Effector memory CD8-positive, alpha-beta T cell (primary cell): Measurements from ENCODE around the gene PPP1CB.

Experiments used
- ATAC-seq: fragments of 150-1000 bp; cut with Tn5 transposase; replicated peaks from 2 replicates; pipeline ENCODE4 v1.10.0; 2021; ENCODE audit warnings: mild to moderate bottlenecking, moderate library complexity
- DNase-seq, 3 experiments: peaks; one replicate each; pipeline ENCODE4 v3.0.0; 2021
- H3K27ac Mint-ChIP-seq, 2 donors: one replicate each; pipeline ENCODE4 v1.8.0; 2022; ENCODE audit warnings: mild to moderate bottlenecking in 2 of 2, mixed read lengths in 2 of 2, moderate library complexity in 2 of 2
- H3K27me3 Mint-ChIP-seq, 2 donors: one replicate each; pipeline ENCODE4 v1.8.0; 2022; ENCODE audit warnings: mixed read lengths in 2 of 2
- H3K36me3 Mint-ChIP-seq: one replicate; pipeline ENCODE4 v1.8.0; 2022; ENCODE audit warnings: mild to moderate bottlenecking, moderate library complexity, mixed read lengths; ENCODE audit not compliant: insufficient read depth
- H3K4me1 Mint-ChIP-seq, 2 donors: one replicate each; pipeline ENCODE4 v1.8.0; 2022; ENCODE audit warnings: low read depth in 2 of 2, mixed read lengths in 2 of 2
- H3K4me3 Mint-ChIP-seq, 2 donors: one replicate each; pipeline ENCODE4 v1.8.0; 2022; ENCODE audit warnings: mild to moderate bottlenecking in 2 of 2, mixed read lengths in 2 of 2, moderate library complexity in 2 of 2
- H3K9me3 Mint-ChIP-seq, 2 donors: one replicate each; pipeline ENCODE4 v1.8.0; 2022; ENCODE audit warnings: mixed read lengths in 2 of 2

Gene PPP1CB

DNA sequence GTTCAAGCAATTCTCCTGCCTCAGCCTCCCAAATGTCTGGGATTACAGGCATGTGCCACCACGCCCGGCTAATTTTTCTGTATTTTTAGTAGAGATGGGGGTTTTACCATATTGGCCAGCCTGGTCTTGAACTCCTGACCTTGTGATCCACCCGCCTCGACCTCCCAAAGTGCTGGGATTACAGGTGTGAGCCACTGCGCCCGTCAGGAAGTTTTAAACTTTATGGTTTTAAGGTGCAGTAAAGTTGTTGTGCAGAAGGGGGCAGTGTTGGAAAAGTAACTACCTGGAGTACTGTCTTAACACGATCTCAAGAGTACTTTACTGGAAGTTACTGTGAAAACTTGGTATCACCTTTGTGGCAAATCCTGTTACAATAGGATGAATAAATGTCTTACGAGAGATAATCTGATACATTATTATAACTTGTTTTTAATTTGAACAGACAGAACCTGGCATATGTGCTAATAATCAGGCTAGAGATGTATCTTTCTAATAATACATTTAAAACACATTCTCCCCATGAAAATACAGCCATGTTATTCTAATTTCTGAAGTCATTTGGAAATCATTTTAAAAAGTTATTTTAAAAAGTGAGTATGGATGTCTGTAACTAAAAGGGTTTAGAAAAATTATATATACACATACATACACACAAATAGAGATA, 69.8 kb downstream of the PPP1CB start:
- H3K36me3 Mint-ChIP-seq, result peaks cover 3% of the 10 kb centered on the region

DNA sequence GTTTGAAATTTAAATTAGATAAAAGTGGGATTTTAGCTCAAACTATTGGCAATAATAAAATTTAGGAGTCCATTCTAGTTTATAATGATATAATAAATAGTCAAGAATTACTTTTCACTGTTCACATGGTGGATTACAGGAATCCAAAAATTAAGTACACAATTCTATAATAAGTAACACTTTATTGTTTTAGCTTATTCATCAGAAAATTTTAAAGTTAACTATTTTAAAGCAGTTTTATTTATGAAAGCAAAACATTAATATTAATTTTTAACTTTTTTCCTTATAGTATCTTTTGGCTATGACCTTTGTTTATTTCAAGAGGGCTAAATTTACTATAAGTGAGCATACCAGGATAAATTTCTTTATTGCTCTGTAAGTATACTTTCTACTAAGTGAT, 70.4 kb downstream of the PPP1CB start:
- Mint-ChIP-seq H3K27me3 (no peaks in the 10 kb centered on the region), H3K9me3 (no peaks in the 10 kb centered on the region), H3K27ac (no peak overlapping the region), H3K4me3 (no peak overlapping the region), H3K36me3 (peaks cover 3% of the 10 kb centered on the region), H3K4me1 (no peaks in the 10 kb centered on the region)
- DNase-seq (no peak), ATAC-seq (no peak)

More for the DNA sequence above, 69.8 kb downstream of the PPP1CB start:
- ATAC-seq (peak; percentile 87), DNase-seq (peak; percentile 61 to 76 (median 64))
- Mint-ChIP-seq H3K27ac (no peak overlapping the region), H3K4me1 (no peaks in the 10 kb centered on the region), H3K27me3 (no peaks in the 10 kb centered on the region), H3K4me3 (no peak overlapping the region), H3K9me3 (no peaks in the 10 kb centered on the region)

DNA sequence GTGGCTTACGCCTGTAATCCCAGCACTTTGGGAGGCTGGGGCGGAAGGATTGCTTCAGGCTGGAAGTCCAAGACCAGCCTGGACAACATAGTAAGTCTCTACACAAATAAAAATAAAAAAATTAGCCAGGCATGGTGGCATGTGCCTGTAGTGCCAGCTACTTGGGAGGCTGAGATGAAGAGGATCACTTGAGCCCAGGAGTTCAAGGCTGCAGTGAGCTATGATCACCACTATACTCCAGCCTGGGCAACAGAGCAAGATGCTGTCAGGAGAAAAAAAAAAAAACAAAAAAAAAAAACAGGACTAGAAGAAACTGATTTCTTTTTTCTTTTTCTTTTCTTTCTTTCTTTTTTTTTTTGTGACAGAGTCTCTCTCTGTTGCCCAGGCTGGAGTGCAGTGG, 72.6 kb downstream of the PPP1CB start:
- Mint-ChIP-seq H3K27ac (no peak overlapping the region), H3K4me3 (no peak overlapping the region)
- no peak for ATAC-seq

DNA sequence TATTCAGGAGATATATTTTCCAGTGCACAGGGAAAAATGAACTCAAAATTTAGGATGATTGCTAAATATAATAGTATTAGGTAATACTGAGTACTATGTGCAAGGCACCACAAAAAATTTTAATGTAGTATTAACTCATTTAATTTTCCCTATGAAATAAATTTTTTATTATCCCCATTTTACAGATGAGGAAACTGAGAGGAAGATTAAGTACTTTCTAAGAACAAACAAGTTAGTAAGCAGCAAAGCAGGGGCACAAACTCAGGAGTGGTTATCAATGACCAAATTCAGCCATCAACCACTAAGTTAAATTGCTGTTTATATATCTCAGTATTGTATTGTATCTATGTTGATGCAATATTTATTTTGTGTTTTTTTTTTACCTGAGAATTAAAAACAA, 73.2 kb downstream of the PPP1CB start:
- H3K36me3 Mint-ChIP-seq, result peaks cover 2% of the 10 kb centered on the region
- ATAC-seq (no peak), DNase-seq (no peak)
- H3K27ac Mint-ChIP-seq, result no peak overlapping the region
- H3K4me3 Mint-ChIP-seq, result no peak overlapping the region
- H3K4me1 Mint-ChIP-seq, result no peaks in the 10 kb centered on the region
- H3K9me3 Mint-ChIP-seq, result no peaks in the 10 kb centered on the region
- H3K27me3 Mint-ChIP-seq, result no peaks in the 10 kb centered on the region

More for the DNA sequence above, 72.6 kb downstream of the PPP1CB start:
- H3K9me3 Mint-ChIP-seq, result no peaks in the 10 kb centered on the region
- no peaks in the 10 kb centered on the region for H3K27me3 Mint-ChIP-seq
- peaks cover 2% of the 10 kb centered on the region for H3K36me3 Mint-ChIP-seq
- no peak for DNase-seq
- H3K4me1 Mint-ChIP-seq, result no peaks in the 10 kb centered on the region

DNA sequence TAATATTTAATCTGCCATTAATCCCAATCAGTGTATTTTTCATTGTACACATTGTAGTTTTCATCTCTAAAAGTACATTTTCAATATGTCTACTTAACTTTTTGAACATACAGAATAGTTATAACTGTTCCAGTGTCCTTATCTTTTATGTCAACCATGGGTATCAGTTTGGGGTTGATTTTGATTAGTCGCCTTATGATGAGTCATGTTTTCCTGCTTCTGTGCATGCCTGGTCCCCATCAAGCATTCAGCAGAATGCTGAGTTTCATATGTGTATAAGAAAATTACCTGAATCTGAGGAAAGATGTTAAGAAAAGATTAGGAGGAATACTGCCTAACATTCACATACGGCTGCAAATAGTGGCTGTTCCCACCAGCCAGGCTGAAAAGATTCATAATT, 76.8 kb downstream of the PPP1CB start:
- ATAC-seq, result no peak
- no peak overlapping the region for H3K27ac Mint-ChIP-seq
- peaks cover 2% of the 10 kb centered on the region for H3K36me3 Mint-ChIP-seq
- H3K4me3 Mint-ChIP-seq, result no peak overlapping the region
- H3K27me3 Mint-ChIP-seq, result no peaks in the 10 kb centered on the region
- H3K9me3 Mint-ChIP-seq, result no peaks in the 10 kb centered on the region
- H3K4me1 Mint-ChIP-seq, result no peaks in the 10 kb centered on the region
- DNase-seq, result no peak

DNA sequence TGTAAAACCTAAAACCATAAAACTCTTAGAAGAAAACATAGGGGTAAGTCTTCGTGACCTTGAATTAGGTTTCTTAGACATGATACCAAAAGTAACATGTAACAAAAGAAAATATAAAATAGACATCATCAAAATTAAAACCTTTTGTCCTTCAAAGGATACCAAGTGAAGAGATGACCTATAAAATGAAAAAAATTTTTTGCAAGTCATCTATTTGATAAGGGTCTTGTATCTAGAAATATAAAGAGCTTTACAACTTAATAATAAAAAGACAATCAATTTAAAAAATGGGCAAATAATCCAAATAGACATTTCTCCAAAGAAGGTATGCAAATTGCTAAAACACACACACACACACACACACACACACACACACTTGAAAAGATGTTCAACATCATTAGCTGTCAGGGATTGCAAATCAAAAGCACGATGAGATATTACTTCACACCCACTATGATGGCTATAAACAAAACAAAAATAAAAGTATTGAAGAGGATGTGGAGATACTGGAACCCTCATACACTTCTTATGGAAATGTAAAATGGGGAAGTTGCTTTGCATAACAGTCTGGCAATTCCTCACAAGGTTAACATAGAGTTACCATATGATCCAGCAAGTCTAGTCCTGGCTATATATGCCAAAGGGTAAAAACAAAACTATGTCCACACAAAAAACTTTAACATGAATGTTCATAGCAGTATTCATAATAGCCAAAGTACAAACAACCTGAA, 82.3 kb downstream of the PPP1CB start:
- no peak for ATAC-seq
- Mint-ChIP-seq H3K4me1 (no peaks in the 10 kb centered on the region), H3K9me3 (no peaks in the 10 kb centered on the region), H3K27ac (no peak overlapping the region), H3K36me3 (no peaks in the 10 kb centered on the region), H3K27me3 (no peaks in the 10 kb centered on the region), H3K4me3 (no peak overlapping the region)
- DNase-seq, result no peak

DNA sequence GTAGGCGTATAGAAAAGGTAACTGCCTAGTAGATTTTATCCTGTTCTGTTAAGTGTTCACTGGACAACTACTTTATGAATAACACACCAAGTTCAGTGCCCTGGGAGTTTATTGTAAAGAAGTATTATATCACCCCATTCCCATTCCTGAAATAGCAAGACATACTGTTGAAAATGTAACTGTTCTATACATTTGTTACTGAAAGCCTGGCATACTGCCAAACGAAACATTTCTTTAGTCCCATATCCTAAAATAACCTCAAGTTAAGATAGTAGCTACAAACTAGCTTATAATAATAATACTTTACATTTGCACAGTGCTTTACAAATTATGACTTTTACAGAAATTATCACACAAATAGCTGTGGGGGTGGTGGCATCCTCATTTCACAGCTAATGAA, 84.2 kb downstream of the PPP1CB start:
- Mint-ChIP-seq H3K4me1 (no peaks in the 10 kb centered on the region), H3K27me3 (no peaks in the 10 kb centered on the region), H3K36me3 (no peaks in the 10 kb centered on the region), H3K4me3 (no peak overlapping the region), H3K27ac (no peak overlapping the region), H3K9me3 (no peaks in the 10 kb centered on the region)
- ATAC-seq (no peak), DNase-seq (no peak)

DNA sequence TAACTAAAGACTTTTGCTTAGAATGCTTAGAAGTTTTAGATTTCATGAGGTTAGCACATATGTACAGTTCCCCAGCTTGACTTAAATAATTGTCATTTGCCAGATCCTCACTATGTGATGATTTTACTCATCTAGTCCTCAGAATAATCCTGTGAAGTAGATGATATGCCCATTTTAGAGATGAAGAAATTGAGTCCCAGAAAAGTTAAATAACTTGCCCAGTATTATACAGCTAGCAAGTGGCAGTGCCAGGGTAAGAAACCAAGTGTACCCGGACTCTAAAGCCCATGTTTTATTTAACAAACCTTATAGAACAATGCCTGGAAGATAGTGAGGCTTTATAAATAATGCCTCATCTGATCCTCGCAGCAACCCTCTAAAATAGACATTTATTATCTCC, 87.3 kb downstream of the PPP1CB start:
- Mint-ChIP-seq H3K27me3 (no peaks in the 10 kb centered on the region), H3K9me3 (no peaks in the 10 kb centered on the region), H3K4me1 (no peaks in the 10 kb centered on the region), H3K4me3 (no peak overlapping the region), H3K27ac (no peak overlapping the region), H3K36me3 (no peaks in the 10 kb centered on the region)
- ATAC-seq (no peak), DNase-seq (no peak)

DNA sequence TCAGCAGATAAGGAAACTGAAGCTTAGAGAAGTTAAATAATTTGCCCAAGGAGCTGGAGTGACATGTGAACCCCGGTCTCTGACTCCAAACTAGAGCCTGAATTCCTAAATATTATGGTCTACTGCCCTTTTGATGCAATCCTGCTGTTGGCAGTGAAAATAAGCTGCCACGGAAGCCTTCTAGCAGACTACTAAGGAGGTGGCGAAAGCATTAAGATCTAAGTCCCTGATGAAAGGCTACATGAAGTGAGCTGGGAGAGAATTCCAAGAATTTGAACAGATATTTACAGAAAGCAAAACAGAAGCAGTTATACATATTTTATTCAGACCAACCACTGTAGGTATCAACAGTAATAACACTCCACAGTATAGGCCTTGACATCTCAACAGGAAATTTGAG, 90.4 kb downstream of the PPP1CB start:
- no peaks in the 10 kb centered on the region for H3K4me1 Mint-ChIP-seq
- DNase-seq, result no peak
- no peak overlapping the region for H3K4me3 Mint-ChIP-seq
- no peaks in the 10 kb centered on the region for H3K27me3 Mint-ChIP-seq
- H3K36me3 Mint-ChIP-seq, result no peaks in the 10 kb centered on the region
- no peak overlapping the region for H3K27ac Mint-ChIP-seq
- no peak for ATAC-seq
- H3K9me3 Mint-ChIP-seq, result no peaks in the 10 kb centered on the region
